Measurements from ENCODE around the gene STC2.

GRCh38 chr5:173340451-173340850, 12.2 kb upstream of the STC2 start:
- TF ChIP-seq YY1 (IDR thresholded peaks at IDR 0.05; ENCODE audit: insufficient read depth, insufficient read length) = no peak
- no peak for TF ChIP-seq ZNF274 (IDR thresholded peaks at IDR 0.05; ENCODE audit: low read depth, low read length)
